Progenitor cell of endocrine pancreas (in vitro differentiated cells): ENCODE measurements around the gene DNAH1. TPM values are rescaled to one million over a fixed set of nuclear protein-coding genes. Genes with fewer than 3 reads are reported as not detected.
A peak's percentile ranks its signal among the peaks of the same experiment; 100 is the strongest.

Source experiments
- DNase-seq: peaks from one replicate; pipeline ENCODE4 v3.0.0; 2021; ENCODE audit warnings: low spot score; ENCODE audit not compliant: unreplicated experiment
- H3K27ac Mint-ChIP-seq: 2 replicates; pipeline ENCODE4 v1.8.0; 2021; ENCODE audit warnings: mild to moderate bottlenecking, moderate library complexity, mixed read lengths
- H3K27me3 Mint-ChIP-seq: 2 replicates; pipeline ENCODE4 v1.8.0; 2021; ENCODE audit warnings: mixed read lengths
- H3K36me3 Mint-ChIP-seq: 2 replicates; pipeline ENCODE4 v1.8.0; 2022; ENCODE audit warnings: mixed read lengths; ENCODE audit not compliant: insufficient read depth
- H3K4me1 Mint-ChIP-seq: 2 replicates; pipeline ENCODE4 v1.8.0; 2021; ENCODE audit warnings: low read depth, mixed read lengths
- H3K4me3 Mint-ChIP-seq: 2 replicates; pipeline ENCODE4 v1.8.0; 2021; ENCODE audit warnings: low read depth, mild to moderate bottlenecking, moderate library complexity, mixed read lengths
- H3K9me3 Mint-ChIP-seq: 2 replicates; pipeline ENCODE4 v1.8.0; 2021; ENCODE audit warnings: low read depth, mixed read lengths
- CTCF ChIP-seq: fragments of 200-600 bp; sonication (generic); IDR thresholded peaks from one replicate; pipeline ENCODE4 v1.5.0; 2021; ENCODE audit warnings: antibody characterized with exemption, mild to moderate bottlenecking; ENCODE audit not compliant: unreplicated experiment
- total RNA-seq: library from RNA; stranded (reverse); gene quantifications from 2 replicates; pipeline ENCODE4 v1.2.1, GENCODE V29; 2021

DNAH1 gene
- total RNA-seq, 1 donor from 2014 or later, result 14.0 TPM

GRCh38 chr3:52401021-52401420 lies 84.9 kb downstream of the DNAH1 start:
- DNase-seq, result no peak
- Mint-ChIP-seq H3K4me3 (no peak overlapping the region), H3K36me3 (peaks cover 7% of the 10 kb centered on the region), H3K27me3 (no peaks in the 10 kb centered on the region), H3K4me1 (no peaks in the 10 kb centered on the region), H3K27ac (peak overlapping the region; percentile 81), H3K9me3 (no peaks in the 10 kb centered on the region)
- TF ChIP-seq CTCF, result no peak

DNA sequence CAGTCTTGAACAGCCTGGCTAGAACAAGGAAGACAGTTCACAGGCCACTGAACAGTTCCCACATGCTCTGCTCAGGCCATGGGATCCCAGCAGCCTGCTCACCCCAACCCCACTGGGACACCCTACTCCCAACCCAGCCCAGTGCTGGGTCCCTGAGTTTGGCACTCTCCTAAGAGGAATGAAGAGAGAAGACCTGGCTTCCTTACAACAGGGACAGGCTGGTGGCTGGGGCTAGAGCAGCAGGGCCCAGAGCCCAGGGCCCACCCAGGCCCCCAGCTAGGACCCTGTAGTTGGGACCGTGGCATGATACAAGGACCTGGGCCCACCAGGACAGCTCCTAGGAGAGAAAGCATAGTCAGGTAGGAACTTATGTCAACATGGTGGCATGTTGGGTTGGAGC lies 85.4 kb downstream of the DNAH1 start:
- Mint-ChIP-seq H3K4me3 (no peak overlapping the region), H3K27me3 (no peaks in the 10 kb centered on the region), H3K27ac (no peak overlapping the region), H3K9me3 (no peaks in the 10 kb centered on the region), H3K36me3 (peaks cover 7% of the 10 kb centered on the region), H3K4me1 (no peaks in the 10 kb centered on the region)
- DNase-seq, result no peak
- no peak for TF ChIP-seq CTCF

DNA sequence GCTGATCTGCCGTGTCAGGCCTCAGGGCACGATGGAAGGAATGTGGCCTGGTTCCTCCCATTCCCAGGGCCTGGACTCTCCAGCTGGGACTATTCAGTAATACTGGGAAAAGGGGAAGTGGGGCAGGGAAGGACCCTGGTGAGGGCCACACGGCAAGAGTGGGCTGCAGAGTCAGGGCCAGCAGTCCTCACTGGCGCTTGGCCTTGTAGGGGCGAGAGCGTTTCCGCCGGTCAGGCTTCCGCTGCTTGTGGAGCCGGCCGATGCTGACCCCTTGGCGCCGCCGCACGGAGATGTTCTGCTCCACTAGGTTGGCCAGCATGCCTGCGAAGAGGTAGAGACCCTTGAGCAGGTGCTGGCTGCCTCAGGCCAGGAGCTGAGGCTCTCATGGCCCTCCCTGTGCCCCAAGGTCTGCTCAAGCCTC lies 86.0 kb downstream of the DNAH1 start:
- H3K27ac Mint-ChIP-seq, result no peak overlapping the region
- H3K4me3 Mint-ChIP-seq, result no peak overlapping the region
- no peaks in the 10 kb centered on the region for H3K9me3 Mint-ChIP-seq
- H3K4me1 Mint-ChIP-seq, result no peaks in the 10 kb centered on the region
- no peak for DNase-seq
- no peak for TF ChIP-seq CTCF
- H3K27me3 Mint-ChIP-seq, result no peaks in the 10 kb centered on the region
- peaks cover 7% of the 10 kb centered on the region for H3K36me3 Mint-ChIP-seq

DNA sequence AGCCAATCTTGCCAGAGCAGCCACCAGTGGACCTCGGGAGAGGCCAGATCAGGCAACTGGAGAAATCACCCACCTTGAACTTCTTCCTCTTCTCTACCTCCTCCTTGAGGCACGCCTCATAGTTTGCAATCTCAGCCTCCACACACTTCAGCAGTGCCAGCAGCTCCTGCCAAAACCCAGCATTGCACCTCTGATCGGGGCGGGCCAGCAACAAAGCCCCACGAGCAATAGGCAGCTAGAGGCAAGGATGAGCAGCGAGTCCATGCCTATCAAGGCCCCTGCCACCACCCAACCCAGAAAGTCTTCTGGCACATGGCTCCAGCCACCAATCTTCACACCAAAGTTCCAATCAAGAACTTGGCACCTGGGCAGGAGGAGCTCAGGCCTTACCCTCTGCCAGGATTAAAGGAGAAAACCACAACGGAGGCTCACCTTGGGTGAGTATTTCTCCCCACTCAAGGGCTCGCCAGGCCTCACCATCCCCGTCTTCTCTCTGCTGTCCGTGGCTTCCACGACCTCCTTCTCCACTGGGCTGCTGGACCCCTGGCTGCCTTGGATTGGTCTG lies 86.7 kb downstream of the DNAH1 start:
- no peak for DNase-seq
- Mint-ChIP-seq H3K27ac (no peak overlapping the region), H3K4me3 (no peak overlapping the region), H3K36me3 (peaks cover 7% of the 10 kb centered on the region), H3K27me3 (no peaks in the 10 kb centered on the region), H3K4me1 (no peaks in the 10 kb centered on the region), H3K9me3 (no peaks in the 10 kb centered on the region)
- no peak for TF ChIP-seq CTCF

GRCh38 chr3:52403271-52403841 lies 87.2 kb downstream of the DNAH1 start:
- TF ChIP-seq CTCF, result no peak
- DNase-seq, result no peak
- Mint-ChIP-seq H3K36me3 (peaks cover 8% of the 10 kb centered on the region), H3K9me3 (no peaks in the 10 kb centered on the region), H3K27ac (no peak overlapping the region), H3K27me3 (no peaks in the 10 kb centered on the region), H3K4me1 (peaks cover 3% of the 10 kb centered on the region), H3K4me3 (no peak overlapping the region)
